Ovary (tissue), 9 donors: ENCODE data around the gene PNMA8A. TPM values are rescaled to one million over a fixed set of nuclear protein-coding genes. Genes with fewer than 3 reads are reported as not detected.
A peak's percentile ranks its signal among the peaks of the same experiment; 100 is the strongest.

Experiments used
- DNase-seq, 5 donors: peaks; one replicate each; pipeline ENCODE4 v3.0.0-alpha.2; 2019 to 2020
- H3K27ac ChIP-seq, 2 donors: fragments of 200-600 bp; one replicate each; pipeline versions ENCODE4 v1.5.1 to v1.8.0; 2019 to 2022
- H3K27me3 ChIP-seq: fragments of 200-600 bp; one replicate; pipeline ENCODE4 v1.8.0; 2022
- H3K36me3 ChIP-seq: fragments of 200-600 bp; sonication (generic); one replicate; pipeline ENCODE4 v1.5.1; 2019
- H3K4me1 ChIP-seq: one replicate; pipeline ENCODE4 v1.8.1; 2013; ENCODE audit warnings: mild to moderate bottlenecking, moderate library complexity; ENCODE audit not compliant: insufficient read depth
- H3K4me3 ChIP-seq: fragments of 200-600 bp; sonication (generic); one replicate; pipeline ENCODE4 v1.5.1; 2017
- H3K9me3 ChIP-seq, 2 donors: fragments of 200-600 bp in 1 of 2; sonication (generic) in 1 of 2; one replicate each; pipeline versions ENCODE4 v1.5.1 to v1.8.1; 2013 to 2019; ENCODE audit warnings: mild to moderate bottlenecking in 1 of 2, moderate library complexity in 1 of 2
- EP300 ChIP-seq: sonication (generic); formaldehyde crosslinking; IDR thresholded peaks from one replicate; pipeline ENCODE4 v1.6.1; 2017; ENCODE audit warnings: antibody characterized with exemption
- POLR2A ChIP-seq: fragments of 450-650 bp; IDR thresholded peaks from one replicate; pipeline ENCODE4 v1.6.1; 2017; ENCODE audit warnings: antibody characterized with exemption, mild to moderate bottlenecking, moderate library complexity
- WGBS, 3 donors: extraction: QIAGEN DNeasy Blood & Tissue Kit in 1 of 3; methylation state at CpG; one replicate each; pipeline versions ENCODE4 v1.1.5 to v1.1.7; 2013 to 2017; 5-methylcytosine and 5-hydroxymethylcytosine counted together
- intact Hi-C, 4 donors: fragments of 100-400 bp; cut with DNase I; formaldehyde crosslinking; loops; one replicate each; pipeline versions ENCODE4 v1.11.0 to v1.15.1; 2022 to 2023
- polyA plus RNA-seq, 2 donors: library from polyadenylated mRNA; stranded (reverse); fragments of 200-250 nt in 1 of 2; fragments of 350-450 nt in 1 of 2; fragmentation: Illumina TruSeq in 1 of 2; extraction: RNeasy Lipid Tissue Mini Kit (QIAGEN cat#74804) in 1 of 2; gene quantifications; one replicate each; pipeline ENCODE4 v1.2.3, GENCODE V29; 2013 to 2014
- total RNA-seq, 7 donors: library from RNA; depleted of rRNA in 2 of 7; stranded (reverse); fragments of >200 nt in 2 of 7; fragmentation: NEBNext Ultra II Directional in 3 of 7; extraction: Animal tissue kit (Norgen Biotek cat#: 25700) in 3 of 7; gene quantifications; one replicate each; pipeline versions ENCODE4 v1.1.0 to v1.2.4, GENCODE V29; 2016 to 2023
- TF ChIP-seq, protein P1 (sequence below), 3 donors: fragments of 450-650 bp in 2 of 3; fragments of 200-600 bp in 1 of 3; IDR thresholded peaks; one replicate each; pipeline versions ENCODE4 v1.5.1 to v1.8.0; 2016 to 2022; ENCODE audit warnings: antibody characterized with exemption in 3 of 3, mild to moderate bottlenecking in 1 of 3
- donor health status: DM: no; HTN: no; CAD: no; lungs with moderate emphysema.
- donor health status: DM: no; HTN: no; CAD: no.
- donor health status: Bipolar disorder and iron deficiency.
- donor health status: DM: yes; HTN: yes; CAD: no.
- donor health status: DM: no; HTN: no; CAD: no.
- donor health status: DM: yes; HTN: yes; CAD: no.

PNMA8A gene
- total and polyA plus RNA-seq, 9 donors: 8.8 to 35.3 (median 32.4) TPM

DNA sequence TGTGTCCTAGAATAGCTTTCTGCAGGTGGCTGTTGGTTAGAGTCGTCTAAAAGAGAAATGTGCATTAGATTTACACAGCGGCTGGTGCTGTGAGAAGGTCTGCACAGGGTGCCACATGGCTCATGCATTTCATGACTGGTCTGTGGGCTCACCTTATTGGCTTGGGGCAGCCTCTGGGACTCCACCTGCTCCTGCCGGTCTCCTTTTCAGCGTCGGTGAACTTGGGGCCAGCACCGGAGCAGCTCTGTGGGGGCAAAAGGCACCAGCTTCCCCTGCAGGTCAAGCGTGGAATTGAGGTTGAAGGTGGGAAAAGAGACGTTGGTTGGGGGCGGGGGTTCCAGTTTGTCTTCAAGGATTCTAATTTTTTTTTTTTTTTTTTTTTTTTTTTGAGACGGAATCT lies 39.5 kb downstream of the PNMA8A start:
- intact Hi-C loops: no loop called here
- WGBS, 3 donors: 61 to 66% (median 64%) methylated on average over 10 of the region's 10 CpGs
- no peak for DNase-seq
- Histone ChIP-seq H3K36me3 (no peaks in the 10 kb centered on the region), H3K4me1 (peaks cover 5% of the 10 kb centered on the region), H3K27me3 (no peaks in the 10 kb centered on the region), H3K27ac (no peak overlapping the region), H3K9me3 (no peaks in the 10 kb centered on the region), H3K4me3 (no peak overlapping the region)
- TF ChIP-seq, protein P1, sequence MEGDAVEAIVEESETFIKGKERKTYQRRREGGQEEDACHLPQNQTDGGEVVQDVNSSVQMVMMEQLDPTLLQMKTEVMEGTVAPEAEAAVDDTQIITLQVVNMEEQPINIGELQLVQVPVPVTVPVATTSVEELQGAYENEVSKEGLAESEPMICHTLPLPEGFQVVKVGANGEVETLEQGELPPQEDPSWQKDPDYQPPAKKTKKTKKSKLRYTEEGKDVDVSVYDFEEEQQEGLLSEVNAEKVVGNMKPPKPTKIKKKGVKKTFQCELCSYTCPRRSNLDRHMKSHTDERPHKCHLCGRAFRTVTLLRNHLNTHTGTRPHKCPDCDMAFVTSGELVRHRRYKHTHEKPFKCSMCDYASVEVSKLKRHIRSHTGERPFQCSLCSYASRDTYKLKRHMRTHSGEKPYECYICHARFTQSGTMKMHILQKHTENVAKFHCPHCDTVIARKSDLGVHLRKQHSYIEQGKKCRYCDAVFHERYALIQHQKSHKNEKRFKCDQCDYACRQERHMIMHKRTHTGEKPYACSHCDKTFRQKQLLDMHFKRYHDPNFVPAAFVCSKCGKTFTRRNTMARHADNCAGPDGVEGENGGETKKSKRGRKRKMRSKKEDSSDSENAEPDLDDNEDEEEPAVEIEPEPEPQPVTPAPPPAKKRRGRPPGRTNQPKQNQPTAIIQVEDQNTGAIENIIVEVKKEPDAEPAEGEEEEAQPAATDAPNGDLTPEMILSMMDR (IDR thresholded peaks at IDR 0.05): no peak
- TF ChIP-seq EP300 (no peak), POLR2A (no peak)

DNA sequence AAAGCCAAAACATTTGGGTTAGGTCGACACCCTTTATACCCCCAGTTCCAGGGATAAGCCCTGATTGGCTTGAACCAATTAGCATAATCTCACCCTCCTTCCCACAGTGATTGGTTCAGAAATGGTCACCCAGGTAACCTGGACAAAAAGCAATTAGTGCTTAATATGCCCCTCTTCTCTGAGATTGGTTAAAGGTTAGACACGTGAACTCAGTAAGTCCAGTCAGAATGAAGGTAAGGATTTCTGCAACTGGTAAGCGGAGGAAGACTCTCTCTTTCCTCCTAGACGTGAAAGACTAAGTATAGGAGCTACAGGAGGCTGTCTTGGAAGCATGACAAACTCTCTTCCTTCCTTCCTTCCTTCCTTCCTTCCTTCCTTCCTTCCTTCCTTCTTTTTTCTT lies 41.4 kb downstream of the PNMA8A start:
- H3K27ac ChIP-seq: no peak overlapping the region
- no peak for DNase-seq
- intact Hi-C loops: no loop called here
- TF ChIP-seq, protein P1 (IDR thresholded peaks at IDR 0.05): no peak
- TF ChIP-seq EP300 (no peak), POLR2A (no peak)
- H3K27me3 ChIP-seq: no peaks in the 10 kb centered on the region
- no peaks in the 10 kb centered on the region for H3K36me3 ChIP-seq
- H3K4me3 ChIP-seq: no peak overlapping the region
- WGBS, 3 donors: 80 to 82% (median 80%) methylated on average over 4 of the region's 4 CpGs
- H3K9me3 ChIP-seq: no peaks in the 10 kb centered on the region
- H3K4me1 ChIP-seq: peaks cover 5% of the 10 kb centered on the region

DNA sequence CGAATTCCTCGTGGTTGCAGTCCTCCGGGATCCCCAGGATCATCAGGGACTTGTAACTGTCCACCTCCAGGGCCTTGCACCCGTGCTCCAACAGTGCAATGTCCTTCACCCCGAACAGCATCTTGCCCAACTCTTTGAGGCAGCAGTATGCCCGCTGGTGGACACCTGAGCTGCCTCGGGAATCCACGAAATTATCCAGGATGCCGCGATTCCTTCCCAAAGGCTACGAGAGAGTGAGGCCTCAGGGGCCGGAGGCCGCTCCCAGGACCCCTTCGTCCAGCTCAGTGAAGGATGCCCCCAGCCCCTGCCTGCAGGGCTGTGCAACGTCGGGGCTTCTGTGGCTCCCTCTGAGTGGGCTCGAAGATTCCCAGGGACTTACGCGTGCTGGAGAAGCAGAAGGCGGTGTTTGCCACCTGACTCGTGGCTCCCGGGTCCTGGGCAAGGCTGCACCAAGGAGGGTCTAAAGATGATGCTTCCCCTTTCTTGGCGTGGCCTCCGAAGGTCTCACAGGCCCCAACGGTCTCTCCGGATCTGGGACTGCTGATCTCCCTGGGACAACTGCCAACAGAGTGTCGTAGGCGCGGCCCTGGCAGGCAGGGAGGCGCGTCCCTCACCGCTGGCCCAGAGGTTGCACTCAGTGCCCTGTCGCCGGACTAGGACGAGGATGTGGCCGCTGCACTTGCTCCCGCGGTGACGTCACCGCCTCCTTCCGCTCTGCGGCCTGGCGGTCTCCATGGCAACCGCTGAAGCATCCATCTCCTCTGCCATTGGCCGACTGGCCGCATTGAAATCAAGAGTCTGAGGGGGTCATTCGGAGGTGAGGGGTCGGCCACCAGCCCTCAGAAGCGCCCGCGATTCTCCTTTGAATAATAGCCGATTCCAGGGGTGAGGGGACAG lies 42.9 kb downstream of the PNMA8A start, which contains the start of gene PNMA8C:
Gene PNMA8C, minus strand, starts transcription at position 698 of the 897 bp plus-strand sequence. Its CDS starts 577 bp downstream, at position 121.
- peak; percentile 62 to 77 (median 76) for DNase-seq
- no peak within 1 kb of the TSS for H3K27ac ChIP-seq
- TF ChIP-seq POLR2A (no peak), EP300 (no peak)
- TF ChIP-seq, protein P1 (IDR thresholded peaks at IDR 0.05): no peak
- intact Hi-C loops: no loop called here
- H3K4me1 ChIP-seq: peaks cover 5% of the 10 kb centered on the region
- no peaks in the 10 kb centered on the region for H3K27me3 ChIP-seq
- no peaks in the 10 kb centered on the region for H3K36me3 ChIP-seq
- WGBS, 3 donors: 27 to 36% (median 30%) methylated on average over 46 to 52 of the region's 52 CpGs
- no peaks in the 10 kb centered on the region for H3K9me3 ChIP-seq
- no peak within 1 kb of the TSS for H3K4me3 ChIP-seq

DNA sequence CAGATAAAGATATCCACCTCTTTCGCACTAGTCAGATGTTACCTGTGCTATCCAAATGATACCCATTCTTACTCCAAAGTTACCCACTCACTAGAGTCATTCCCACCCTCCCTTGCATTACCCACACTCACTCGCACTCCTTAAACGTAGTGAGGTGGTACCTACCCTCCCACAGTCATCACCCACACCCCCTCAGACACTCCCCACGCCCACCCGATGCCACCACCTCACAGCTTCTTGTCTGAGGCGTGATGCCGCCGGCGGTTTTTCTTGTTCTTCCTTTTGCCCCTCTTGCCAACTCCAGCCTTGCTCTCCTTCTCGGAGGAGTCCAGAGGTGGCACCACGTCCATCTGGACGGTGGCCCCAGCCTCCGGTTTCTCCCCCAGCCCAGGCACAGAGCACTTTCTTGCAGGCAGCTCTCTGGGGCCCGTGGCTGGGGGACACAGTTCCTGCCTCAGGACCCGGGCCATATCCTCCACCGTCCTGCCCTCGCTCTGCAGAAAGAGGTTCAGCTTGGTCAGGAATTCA lies 43.8 kb downstream of the PNMA8A start:
- WGBS, 3 donors: 87 to 90% (median 90%) methylated on average over 17 of the region's 17 CpGs
- no peak overlapping the region for H3K27ac ChIP-seq
- no peak for DNase-seq

More for the DNA sequence above, 43.8 kb downstream of the PNMA8A start:
- H3K4me1 ChIP-seq: peaks cover 5% of the 10 kb centered on the region
- no peak overlapping the region for H3K4me3 ChIP-seq
- no peaks in the 10 kb centered on the region for H3K27me3 ChIP-seq
- H3K9me3 ChIP-seq: no peaks in the 10 kb centered on the region
- no peaks in the 10 kb centered on the region for H3K36me3 ChIP-seq
- intact Hi-C loops: no loop called here
- TF ChIP-seq POLR2A: no peak
- no peak for TF ChIP-seq EP300
- TF ChIP-seq, protein P1 (IDR thresholded peaks at IDR 0.05): no peak
